Sigmoid colon (tissue), 4 donors: ENCODE results near the gene SLC8A1.

Experiments used
- CTCF ChIP-seq, 4 experiments: fragments of 450-650 bp in 3 of 4; fragments of 200-600 bp in 1 of 4; IDR thresholded peaks; one replicate each; pipeline ENCODE4 v1.5.1; 2016 to 2019; ENCODE audit warnings: antibody characterized with exemption in 4 of 4, mild to moderate bottlenecking in 3 of 4, moderate library complexity in 2 of 4
- EP300 ChIP-seq, 4 donors: sonication (generic); formaldehyde crosslinking; IDR thresholded peaks; one replicate each; pipeline ENCODE4 v1.6.1; 2017; ENCODE audit warnings: antibody characterized with exemption in 4 of 4

GRCh38 chr2:40397765-40398164 lies 54.1 kb downstream of the SLC8A1 start:
- TF ChIP-seq CTCF (IDR thresholded peaks at IDR 0.05) (no peak), EP300 (IDR thresholded peaks at IDR 0.05) (no peak)
